ENCODE measurements around the gene ABCD2.

GRCh38 chr12:39647383-39647782, 27.8 kb upstream of the ABCD2 start:
- no peak for TF ChIP-seq POLR2A (IDR thresholded peaks at IDR 0.05)
- TF ChIP-seq CTCF (IDR thresholded peaks at IDR 0.05) = no peak

Data from uterus (tissue), 2 donors.